Heart right ventricle (tissue), 16 donors: ENCODE measurements around the gene RASAL1. TPM values are rescaled to one million over a fixed set of nuclear protein-coding genes. Genes with fewer than 3 reads are reported as not detected.
A peak's percentile ranks its signal among the peaks of the same experiment; 100 is the strongest.

Experiments
- ATAC-seq, 8 donors: fragments of 200-7000 bp; cut with Tn5 transposase; one replicate each; pipeline ENCODE4 v1.9.1; 2020; ENCODE audit warnings: mild to moderate bottlenecking in 8 of 8, moderate library complexity in 8 of 8, moderate number of reproducible peaks in 1 of 8
- DNase-seq, 2 donors: peaks; one replicate each; pipeline ENCODE4 v3.0.0-alpha.2; 2020
- H3K27ac ChIP-seq, 10 donors: fragments of 200-600 bp; sonication (generic) in 2 of 10; one replicate each; pipeline versions ENCODE4 v1.5.0 to v1.8.0; 2020 to 2022; ENCODE audit warnings: mild to moderate bottlenecking in 3 of 10
- H3K27me3 ChIP-seq, 7 donors: fragments of 200-600 bp; one replicate each; pipeline ENCODE4 v1.8.0; 2021 to 2022; ENCODE audit warnings: mild to moderate bottlenecking in 2 of 7
- H3K36me3 ChIP-seq, 9 donors: fragments of 200-600 bp; sonication (generic) in 1 of 9; one replicate each; pipeline versions ENCODE4 v1.5.0 to v1.8.0; 2020 to 2022; ENCODE audit warnings: mild to moderate bottlenecking in 2 of 9
- H3K4me1 ChIP-seq, 9 donors: fragments of 200-600 bp; sonication (generic) in 1 of 9; one replicate each; pipeline versions ENCODE4 v1.5.0 to v1.8.0; 2020 to 2022; ENCODE audit warnings: mild to moderate bottlenecking in 4 of 9
- H3K4me3 ChIP-seq, 10 donors: fragments of 200-600 bp; sonication (generic) in 2 of 10; one replicate each; pipeline versions ENCODE4 v1.5.0 to v1.8.0; 2020 to 2022; ENCODE audit warnings: mild to moderate bottlenecking in 7 of 10, moderate library complexity in 2 of 10
- H3K9me3 ChIP-seq, 11 donors: fragments of 200-600 bp in 10 of 11; sonication (generic) in 2 of 11; one replicate each; pipeline versions ENCODE4 v1.5.0 to v1.8.0; 2013 to 2022; ENCODE audit warnings: mild to moderate bottlenecking in 2 of 11, control low read depth in 1 of 11, moderate library complexity in 1 of 11
- WGBS, 2 donors: extraction: QIAGEN DNeasy Blood & Tissue Kit; methylation state at CpG; one replicate each; pipeline ENCODE4 v1.1.7; 2013; ENCODE audit warnings: inconsistent platforms in 1 of 2; 5-methylcytosine and 5-hydroxymethylcytosine counted together
- intact Hi-C, 10 donors: fragments of 100-400 bp; cut with DNase I; formaldehyde crosslinking; loops; one replicate each; pipeline versions ENCODE4 v1.11.1 to v1.14.2; 2022
- polyA plus RNA-seq, 2 donors: library from polyadenylated mRNA; stranded (reverse); fragments of 200-250 nt; gene quantifications; one replicate each; pipeline ENCODE4 v1.2.3, GENCODE V29; 2013
- total RNA-seq, 10 donors: library from RNA; stranded (reverse); fragmentation: NEBNext Ultra II Directional in 3 of 10; extraction: Animal tissue kit (Norgen Biotek cat#: 25700) in 3 of 10; gene quantifications; one replicate each; pipeline versions ENCODE4 v1.2.1 to v1.2.4, GENCODE V29; 2021 to 2023
- TF ChIP-seq, protein P1 (sequence below), 9 donors: fragments of 200-600 bp; sonication (generic) in 2 of 9; IDR thresholded peaks; one replicate each; pipeline versions ENCODE4 v1.5.0 to v1.8.0; 2021 to 2022; ENCODE audit warnings: antibody characterized with exemption in 9 of 9, mild to moderate bottlenecking in 5 of 9, moderate library complexity in 1 of 9
- donor health status: Arrhythmogenic right ventricular cardiomyopathy.
- donor health status: ischemic (EF 13 %, LVEDD 7.1; RV severe dilation, severe dysfunction).
- donor health status: healthy with polysubstance abuse.
- donor health status: DM: no; HTN: yes; CAD: no.
- donor health status: DM: no; HTN: no; CAD: no.
- donor health status: ischemic (EF 25% LVEDD 6.9; RV normal size, moderate dysfunction).
- donor health status: ischemic (EF 25% LVEDD 5.7; RV mildly dilated, moderate dysfunction).
- donor health status: healthy.
- donor health status: DM: yes; HTN: yes; CAD: no.
- donor health status: Ischemic cardiomyopathy.
- donor health status: ischemic (EF 35%, LVEDD 5.7; RV mildly dilated, moderate dysfunction).
- donor health status: nonischemic (EF 11% LVEDD 7.7; RV severe dilation, severe dysfunction).
- donor health status: DM: yes; HTN: yes; CAD: no.
- donor health status: PGD.
- donor health status: ischemic (EF 29% LVEDD 5.4; RV normal size, mild dysfunction).
- donor health status: nonischemic (EF 23%, LVEDD 6.1; RV moderate dilation, normal function).

The RASAL1 gene
- total and polyA plus RNA-seq, 12 donors: not detected

DNA sequence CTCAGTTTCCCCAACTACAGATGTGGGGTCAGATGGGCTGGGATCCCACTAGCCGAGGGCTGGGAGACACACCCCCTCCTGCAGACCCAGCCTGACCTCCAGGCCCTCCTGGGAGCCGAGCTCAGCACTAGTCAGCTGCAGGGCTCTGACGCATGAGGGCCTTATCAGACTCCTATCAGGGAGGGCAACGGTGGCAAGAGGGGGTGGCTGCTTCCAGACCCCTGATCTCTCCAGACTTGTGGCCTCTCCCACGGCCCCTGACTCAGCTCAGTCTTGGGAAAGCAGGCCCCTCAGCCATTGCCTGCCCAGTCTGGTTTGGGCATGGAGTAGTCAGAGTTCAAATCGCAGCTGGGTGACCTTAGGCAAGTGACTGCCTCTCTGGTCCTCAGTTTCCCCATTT lies 2.5 kb downstream of the RASAL1 start:
- Histone ChIP-seq H3K4me1 (peaks cover 0 to 10% (median 0%) of the 10 kb centered on the region in 9 donors), H3K27ac (no peak overlapping the region), H3K9me3 (no peaks in the 10 kb centered on the region), H3K4me3 (no peak overlapping the region), H3K27me3 (peaks cover 0 to 85% (median 57%) of the 10 kb centered on the region in 7 donors), H3K36me3 (no peaks in the 10 kb centered on the region)
- ATAC-seq (no peak), DNase-seq (no peak)
- WGBS, 2 donors: 29 to 41% methylated on average over 6 of the region's 6 CpGs
- TF ChIP-seq, protein P1, sequence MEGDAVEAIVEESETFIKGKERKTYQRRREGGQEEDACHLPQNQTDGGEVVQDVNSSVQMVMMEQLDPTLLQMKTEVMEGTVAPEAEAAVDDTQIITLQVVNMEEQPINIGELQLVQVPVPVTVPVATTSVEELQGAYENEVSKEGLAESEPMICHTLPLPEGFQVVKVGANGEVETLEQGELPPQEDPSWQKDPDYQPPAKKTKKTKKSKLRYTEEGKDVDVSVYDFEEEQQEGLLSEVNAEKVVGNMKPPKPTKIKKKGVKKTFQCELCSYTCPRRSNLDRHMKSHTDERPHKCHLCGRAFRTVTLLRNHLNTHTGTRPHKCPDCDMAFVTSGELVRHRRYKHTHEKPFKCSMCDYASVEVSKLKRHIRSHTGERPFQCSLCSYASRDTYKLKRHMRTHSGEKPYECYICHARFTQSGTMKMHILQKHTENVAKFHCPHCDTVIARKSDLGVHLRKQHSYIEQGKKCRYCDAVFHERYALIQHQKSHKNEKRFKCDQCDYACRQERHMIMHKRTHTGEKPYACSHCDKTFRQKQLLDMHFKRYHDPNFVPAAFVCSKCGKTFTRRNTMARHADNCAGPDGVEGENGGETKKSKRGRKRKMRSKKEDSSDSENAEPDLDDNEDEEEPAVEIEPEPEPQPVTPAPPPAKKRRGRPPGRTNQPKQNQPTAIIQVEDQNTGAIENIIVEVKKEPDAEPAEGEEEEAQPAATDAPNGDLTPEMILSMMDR (IDR thresholded peaks at IDR 0.05): no peak
- intact Hi-C loops: no loop called here

DNA sequence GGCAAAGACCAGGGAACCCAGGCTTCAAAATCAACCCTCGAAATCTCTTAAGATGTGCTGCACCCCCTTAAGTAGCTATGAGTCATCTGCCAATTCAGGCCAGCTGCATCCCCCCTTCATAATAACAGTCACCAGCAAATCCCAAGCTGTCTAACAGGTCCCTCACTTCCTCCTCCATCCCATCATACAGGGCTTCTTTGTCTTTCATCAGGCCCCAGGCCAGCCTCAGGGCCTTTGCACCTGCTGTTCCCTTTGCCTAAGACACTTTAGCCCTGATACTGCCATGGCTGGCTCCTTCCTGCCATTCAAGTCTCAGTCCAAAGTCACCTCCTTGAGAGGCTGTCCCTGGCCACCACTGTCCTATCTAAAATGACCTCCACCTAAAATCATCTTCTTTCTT lies 4.0 kb downstream of the RASAL1 start:
- 56 to 70% methylated on average over 1 of the region's 1 CpG for WGBS, 2 donors
- Histone ChIP-seq H3K27ac (no peak overlapping the region), H3K36me3 (no peaks in the 10 kb centered on the region), H3K4me3 (no peak overlapping the region), H3K27me3 (peaks cover 0 to 75% (median 43%) of the 10 kb centered on the region in 7 donors), H3K9me3 (no peaks in the 10 kb centered on the region), H3K4me1 (peaks cover 0 to 10% (median 0%) of the 10 kb centered on the region in 9 donors)
- intact Hi-C loops: no loop called here
- TF ChIP-seq, protein P1 (IDR thresholded peaks at IDR 0.05): no peak
- ATAC-seq (no peak), DNase-seq (no peak)

DNA sequence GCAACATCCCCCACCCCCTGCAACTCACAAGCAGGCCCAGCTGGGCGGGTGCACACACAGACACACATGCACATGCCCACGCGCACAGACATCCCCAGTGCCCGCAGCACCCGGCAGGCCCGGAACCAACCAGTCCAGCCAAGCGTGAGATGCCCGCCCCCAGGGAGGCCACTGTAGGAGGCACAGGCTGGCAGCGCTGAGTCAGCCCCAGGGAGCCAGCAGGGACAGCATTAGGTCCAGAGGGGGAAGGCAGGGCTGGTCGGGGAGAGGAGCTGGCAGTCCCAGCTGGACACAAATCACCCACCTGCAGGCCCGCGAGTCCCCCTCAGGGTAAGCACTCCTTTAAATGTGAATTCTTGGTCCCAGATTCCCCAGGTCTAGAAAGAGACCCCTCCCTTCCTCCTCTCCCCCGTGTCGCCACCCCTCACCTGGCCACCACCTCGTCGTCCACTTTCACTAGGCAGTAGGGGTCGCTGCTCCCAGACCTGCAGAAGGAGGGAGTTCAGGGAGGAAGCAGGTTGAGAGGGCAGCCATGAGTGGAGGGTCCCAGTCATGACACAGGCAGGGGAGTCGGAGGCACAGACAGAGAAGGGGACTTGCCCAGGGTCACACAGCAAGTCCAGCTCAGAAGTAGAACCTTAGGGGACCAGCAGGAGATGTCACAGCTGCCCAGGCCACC lies 5.0 kb downstream of the RASAL1 start:
- DNase-seq (no peak), ATAC-seq (peak in 2 of 8 donors; percentile 16 to 23)
- Histone ChIP-seq H3K9me3 (no peaks in the 10 kb centered on the region), H3K36me3 (no peaks in the 10 kb centered on the region), H3K4me3 (no peak overlapping the region), H3K27me3 (peaks cover 0 to 71% (median 33%) of the 10 kb centered on the region in 7 donors), H3K27ac (no peak overlapping the region), H3K4me1 (peaks cover 0 to 2% (median 0%) of the 10 kb centered on the region in 9 donors)
- WGBS, 2 donors: 48 to 54% methylated on average over 18 of the region's 18 CpGs
- intact Hi-C loops: no loop called here
- TF ChIP-seq, protein P1 (IDR thresholded peaks at IDR 0.05): no peak

DNA sequence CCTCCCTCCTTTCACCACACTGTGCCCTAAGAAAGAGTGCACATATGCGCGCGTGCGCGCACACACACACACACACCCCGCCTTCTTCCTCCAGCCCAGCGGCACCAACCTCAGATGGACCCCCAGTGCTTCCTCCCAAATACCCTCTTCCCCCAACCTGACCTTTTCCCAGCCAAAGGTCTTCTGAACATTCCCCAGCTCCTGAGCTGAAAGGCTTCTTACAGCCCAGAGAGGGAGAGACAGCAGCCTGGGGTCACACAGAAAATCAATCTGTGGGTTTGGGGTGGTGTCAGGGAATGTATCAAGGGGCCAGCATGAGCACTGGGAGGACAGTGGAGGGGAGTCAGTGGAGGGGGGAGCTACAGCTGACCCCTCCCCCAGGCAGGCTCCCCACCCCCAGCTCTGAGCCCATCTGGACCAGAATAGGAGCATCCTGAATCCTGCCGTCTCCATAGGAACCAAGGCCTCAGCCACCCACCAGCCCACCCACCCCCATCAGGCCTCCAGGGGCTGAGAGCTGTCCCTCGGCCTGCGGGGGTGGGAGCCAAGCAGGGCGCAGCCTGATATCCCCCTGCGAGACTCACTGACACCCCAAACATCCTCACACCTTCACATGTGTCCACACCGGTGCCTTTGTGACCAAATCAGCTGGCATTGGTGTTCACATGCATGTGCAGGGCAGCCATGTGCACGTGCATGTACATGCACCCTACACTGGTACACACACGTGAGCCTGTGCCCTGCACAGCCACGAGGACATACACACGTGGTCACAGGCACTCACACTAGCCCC lies 5.7 kb downstream of the RASAL1 start:
- Histone ChIP-seq H3K36me3 (no peaks in the 10 kb centered on the region), H3K27me3 (peaks cover 0 to 64% (median 26%) of the 10 kb centered on the region in 7 donors), H3K4me1 (no peaks in the 10 kb centered on the region), H3K4me3 (no peak overlapping the region), H3K27ac (no peak overlapping the region), H3K9me3 (no peaks in the 10 kb centered on the region)
- WGBS, 2 donors: 70 to 74% methylated on average over 17 of the region's 17 CpGs
- no peak for DNase-seq
- ATAC-seq: peak in 1 of 8 donors; percentile 24
- intact Hi-C loops: no loop called here
- TF ChIP-seq, protein P1 (IDR thresholded peaks at IDR 0.05): no peak
